Iris pigment epithelial cell (primary cell): ENCODE results near the gene TRAFD1.

Experiments used
- DNase-seq: peaks from one replicate; pipeline ENCODE4 v3.0.0-alpha.2; 2011; ENCODE audit warnings: low read depth

Gene TRAFD1

GRCh38 chr12:112175361-112176155 is 50.2 kb downstream of the TRAFD1 start:
- DNase-seq = no peak

DNA sequence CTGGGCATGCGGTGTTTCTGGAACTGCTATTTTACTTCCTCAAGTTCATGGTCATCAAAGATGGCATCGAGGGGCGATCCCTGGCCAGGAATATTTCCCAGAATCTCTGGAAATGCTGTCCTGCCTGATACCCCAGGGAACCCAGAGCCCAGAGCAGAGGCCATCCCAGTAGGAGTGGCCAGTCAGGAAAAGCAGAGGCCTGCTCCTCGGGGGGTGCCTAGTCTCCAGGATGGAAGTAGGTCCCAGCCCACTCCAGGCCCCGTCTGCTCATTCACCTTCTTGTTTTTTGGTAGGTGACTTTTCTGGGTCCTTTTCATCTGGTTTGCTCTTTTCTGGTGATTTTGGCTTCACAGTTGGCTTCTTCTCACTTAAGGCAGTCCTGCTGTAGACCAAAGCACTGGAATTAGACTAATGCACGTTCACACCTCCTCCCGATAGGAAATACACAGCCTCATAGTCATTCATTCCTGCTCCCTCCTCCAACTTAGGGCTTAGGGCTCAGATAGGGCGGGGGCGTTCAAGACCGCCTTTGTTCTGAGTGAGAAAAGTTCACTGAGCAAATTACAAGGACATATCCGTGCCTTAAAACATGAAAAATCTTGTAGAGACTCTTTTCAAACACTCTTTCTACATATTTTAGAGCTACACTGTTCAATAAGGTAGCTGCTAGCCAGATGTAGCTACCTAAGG is 51.1 kb downstream of the TRAFD1 start:
- no peak for DNase-seq

DNA sequence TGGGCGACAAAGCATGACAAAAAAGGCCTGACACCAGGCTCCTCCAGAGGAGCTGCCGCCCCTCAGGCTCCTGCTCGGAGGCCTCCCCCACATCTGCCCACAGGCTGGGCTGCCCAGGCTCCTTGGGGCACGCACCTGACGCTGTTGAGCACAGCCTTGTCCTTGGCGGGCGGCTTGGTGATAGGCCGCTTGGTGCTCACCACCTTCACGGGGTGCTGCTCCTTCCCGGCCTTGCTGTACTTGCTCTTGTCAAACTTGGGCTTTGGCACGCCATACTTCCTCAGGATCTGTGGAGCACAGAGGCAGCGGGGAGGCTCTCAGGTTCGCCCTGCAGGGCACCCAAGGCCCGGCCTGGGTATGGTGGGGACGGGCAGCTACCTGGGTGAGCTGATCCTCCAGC is 53.4 kb downstream of the TRAFD1 start:
- no peak for DNase-seq

- DNase-seq = no peak
These were observed 54.0 kb downstream of the TRAFD1 start for GRCh38 chr12:112179341-112179740.

- no peak for DNase-seq
These were observed 54.6 kb downstream of the TRAFD1 start for GRCh38 chr12:112179916-112180315.

- DNase-seq = no peak
These were observed 55.1 kb downstream of the TRAFD1 start for GRCh38 chr12:112180422-112180821.

DNA sequence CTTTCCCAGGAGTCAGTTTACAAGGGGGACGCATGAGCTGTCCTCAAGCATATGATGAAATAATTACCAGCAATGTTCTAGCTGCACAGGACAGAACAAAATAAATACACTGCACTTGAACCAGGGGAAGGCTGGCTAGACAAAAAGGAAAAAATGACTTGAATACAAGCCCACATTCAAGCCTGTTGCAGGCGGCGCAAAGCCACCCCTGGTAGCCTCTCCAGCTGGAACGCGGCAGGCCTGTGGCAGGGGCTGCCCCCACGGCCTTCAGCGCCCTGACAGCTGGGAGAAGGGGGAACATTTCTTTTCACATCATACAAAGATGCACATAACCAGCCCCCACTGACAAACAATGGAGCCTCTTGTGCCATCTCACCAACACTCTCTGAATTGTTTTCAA is 57.1 kb downstream of the TRAFD1 start:
- DNase-seq = peak; percentile 40

DNA sequence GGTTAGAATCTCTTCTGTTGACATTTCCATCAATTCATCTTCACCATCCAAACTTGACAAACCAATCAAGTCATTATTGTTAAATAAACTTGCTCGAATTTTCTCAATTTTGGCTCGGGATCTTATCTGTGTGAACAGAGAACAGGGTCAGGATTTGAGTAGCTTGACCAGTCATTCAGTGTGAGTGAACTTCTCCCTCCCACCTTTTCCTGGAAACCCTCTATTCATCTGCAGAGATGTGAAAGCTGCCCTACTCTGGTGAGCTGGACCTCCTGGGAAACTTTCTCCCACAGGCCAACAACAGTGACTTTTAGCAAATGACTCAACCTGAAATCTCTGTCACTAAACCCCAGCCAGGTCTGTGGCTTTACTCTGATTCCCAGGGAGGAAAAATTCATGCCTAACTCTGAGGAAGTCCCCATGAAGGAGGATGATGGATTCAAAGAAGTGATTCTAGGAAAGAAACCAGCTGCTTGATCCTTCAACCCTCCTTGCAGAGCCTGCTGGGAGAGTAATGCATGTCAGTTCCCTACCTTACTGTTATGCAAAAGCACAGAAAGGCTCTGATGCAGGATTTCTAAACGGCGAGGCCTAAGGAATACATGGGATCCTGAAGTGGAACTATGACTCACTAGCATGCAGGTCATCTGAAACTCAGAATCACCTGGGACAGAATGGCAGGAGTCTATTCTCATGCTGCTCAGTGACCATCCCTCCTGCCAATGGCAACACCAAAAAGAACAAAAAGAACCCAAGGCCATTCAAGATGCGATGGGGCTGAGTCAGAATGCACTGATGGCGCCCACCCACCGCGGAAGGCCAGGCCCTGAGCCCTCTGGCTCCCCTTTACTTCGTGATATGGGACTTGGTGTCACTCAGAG is 58.0 kb downstream of the TRAFD1 start:
- DNase-seq = peak; percentile 39

- DNase-seq = no peak
These were observed 58.9 kb downstream of the TRAFD1 start for GRCh38 chr12:112184056-112184887.

GRCh38 chr12:112185093-112185923 is 59.9 kb downstream of the TRAFD1 start:
- no peak for DNase-seq

GRCh38 chr12:112188130-112188830 is 62.9 kb downstream of the TRAFD1 start:
- DNase-seq = no peak

DNA sequence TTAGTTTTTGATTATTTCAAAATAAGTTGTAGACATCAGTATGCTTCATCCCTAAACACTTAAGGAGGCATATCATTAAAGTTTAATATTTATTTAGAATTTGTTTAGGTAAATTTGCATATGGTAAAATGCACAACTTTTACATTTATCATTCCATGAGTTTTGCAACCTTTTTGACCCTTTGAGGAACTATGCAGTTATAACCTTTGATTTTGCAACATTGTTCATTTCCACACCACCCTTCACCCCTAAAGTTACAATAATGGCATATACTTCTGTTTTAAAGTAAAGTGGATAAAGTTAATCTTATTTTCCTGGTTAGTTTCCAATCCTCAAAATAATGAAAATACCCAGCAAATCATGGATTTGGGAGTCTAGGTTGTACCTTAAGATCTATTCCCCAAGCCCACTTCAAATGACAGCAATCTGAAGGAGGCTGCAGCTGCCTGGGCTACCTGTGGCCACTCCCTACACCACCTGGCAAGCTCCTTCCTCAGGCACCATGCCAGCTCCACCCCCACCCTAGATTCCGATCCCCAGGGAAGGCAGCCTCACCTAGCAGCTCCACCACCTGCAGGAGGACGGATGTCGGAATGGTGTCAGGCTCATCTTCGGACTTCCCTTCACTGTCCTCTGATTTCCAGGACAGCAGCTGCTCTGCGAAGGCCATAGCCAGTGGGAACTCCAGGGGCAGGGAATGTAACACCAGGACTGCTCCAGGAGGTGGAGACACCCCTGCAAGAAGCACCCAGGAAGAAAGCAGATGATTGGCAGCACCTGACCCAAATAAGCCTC is 65.1 kb downstream of the TRAFD1 start:
- DNase-seq = no peak

DNA sequence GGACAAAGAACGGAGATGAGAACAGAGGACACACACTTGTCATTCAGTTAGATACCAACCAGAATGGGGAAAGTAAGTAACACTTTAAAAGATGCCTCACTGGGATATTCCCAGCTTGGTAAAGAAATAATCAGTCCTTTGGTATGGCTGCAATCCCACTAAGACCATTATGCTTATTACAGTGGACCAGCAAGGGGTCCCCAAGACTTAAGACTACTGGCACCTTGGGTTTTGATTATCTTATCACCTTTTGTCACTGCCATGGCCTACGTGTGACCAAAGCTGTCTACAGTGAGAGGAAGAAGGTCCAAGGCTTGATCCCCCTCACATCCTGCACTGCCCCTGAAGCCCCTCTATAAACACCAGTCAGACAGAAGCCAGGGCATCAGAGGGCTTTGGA is 65.8 kb downstream of the TRAFD1 start:
- no peak for DNase-seq

DNA sequence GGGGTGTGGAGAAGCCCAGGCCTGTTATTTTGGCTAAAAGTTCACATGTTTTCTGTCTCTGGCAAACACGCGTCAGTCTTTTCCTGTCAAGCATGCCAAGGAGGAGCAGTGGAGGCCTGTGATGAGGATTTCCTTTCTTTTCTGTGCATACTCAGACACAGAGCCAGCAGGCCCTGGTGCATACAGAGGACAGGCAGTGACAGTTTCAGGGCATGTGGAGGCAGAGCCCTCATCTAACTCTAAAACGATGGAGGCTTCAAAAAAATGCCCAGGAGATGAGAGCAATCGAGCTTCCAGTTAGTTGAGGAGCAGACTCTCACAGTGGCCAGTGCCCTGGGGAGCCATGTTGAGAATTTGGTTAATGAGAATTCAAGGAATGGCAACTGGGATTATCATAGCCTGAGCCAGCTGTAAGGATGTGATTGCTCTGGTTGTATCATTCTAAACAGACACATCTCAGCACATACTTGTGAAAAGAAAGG is 66.5 kb downstream of the TRAFD1 start:
- peak; percentile 21 for DNase-seq

DNA sequence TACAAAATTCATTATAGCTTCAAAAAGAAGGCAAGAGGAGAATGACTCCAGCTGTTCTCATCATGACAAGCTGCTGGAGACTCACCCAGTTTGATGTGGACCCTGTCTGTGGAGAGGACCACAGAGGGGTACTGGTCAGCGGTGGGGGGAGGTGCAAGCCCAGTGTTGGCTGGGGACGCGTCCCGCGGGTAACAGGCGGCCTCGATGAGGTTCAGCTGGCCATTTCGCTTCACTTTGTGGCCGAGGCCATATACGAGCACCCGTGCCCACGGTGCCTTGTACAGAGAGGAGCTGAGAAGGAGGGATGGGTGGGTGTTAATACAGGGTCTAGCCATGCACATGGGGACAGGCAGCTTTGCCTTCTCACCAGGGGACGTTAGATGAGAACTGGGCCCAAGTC is 67.1 kb downstream of the TRAFD1 start:
- DNase-seq = no peak

DNA sequence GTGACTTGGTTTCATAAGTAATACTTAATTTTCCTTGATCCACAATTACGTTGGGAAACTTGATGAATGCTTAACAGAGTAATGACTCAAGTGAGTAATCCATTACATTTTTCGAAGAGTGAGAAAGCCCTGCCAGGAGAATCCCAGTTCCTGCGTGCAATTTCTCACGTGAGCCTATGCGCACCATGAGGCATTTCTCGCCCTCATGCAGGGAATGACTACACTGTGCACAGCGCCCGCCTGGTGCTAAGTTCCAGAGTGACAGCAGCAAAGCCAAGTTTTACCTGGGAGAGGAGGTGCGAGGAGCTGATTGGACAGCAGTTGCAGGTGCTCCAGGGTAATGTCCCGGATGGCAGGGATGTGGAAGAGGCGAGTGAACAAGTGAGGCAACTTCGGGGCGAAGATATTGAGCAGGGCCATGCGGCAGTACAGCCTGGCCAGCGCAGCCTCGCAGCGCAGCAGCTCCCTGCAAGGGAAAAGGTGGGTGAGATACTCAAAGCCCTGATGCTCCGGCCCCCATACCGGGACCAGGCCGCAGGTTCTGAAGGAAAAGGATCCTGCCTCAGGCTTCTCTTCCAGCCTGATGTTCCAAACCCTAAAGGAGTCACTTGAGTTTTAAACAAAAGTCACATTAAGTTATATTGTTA is 69.4 kb downstream of the TRAFD1 start:
- DNase-seq = no peak

DNA sequence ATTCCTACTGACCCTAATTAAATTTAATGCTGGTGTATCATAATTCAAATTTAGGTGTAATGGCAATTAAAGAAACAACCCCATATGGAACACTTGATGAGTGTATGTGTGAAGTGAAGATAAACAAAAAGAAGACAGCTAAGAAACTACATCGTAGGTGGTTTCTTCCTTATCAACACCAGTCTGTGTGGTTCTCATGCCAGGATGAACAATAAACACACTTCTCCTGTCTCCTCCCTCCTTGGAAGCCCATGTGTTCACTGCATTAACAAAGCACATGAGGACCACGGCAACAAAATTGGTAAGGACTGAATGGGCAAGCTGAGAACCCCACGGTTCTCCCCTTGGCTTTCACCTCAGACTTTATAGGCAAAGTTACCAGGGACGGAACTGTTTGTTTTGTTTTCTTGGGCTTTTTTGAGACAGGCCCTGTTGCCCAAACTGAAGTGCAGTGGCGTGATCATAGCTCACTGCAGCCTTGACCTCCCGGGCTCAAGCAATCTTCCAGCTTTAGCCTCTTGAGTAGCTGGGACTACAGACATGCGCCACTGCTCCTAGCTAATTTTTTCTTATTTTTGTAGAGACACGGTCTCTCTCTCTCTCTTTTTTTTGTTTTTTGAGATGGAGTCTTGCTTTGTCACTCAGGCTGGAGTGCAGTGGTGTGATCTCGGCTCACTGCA is 71.0 kb downstream of the TRAFD1 start:
- no peak for DNase-seq

DNA sequence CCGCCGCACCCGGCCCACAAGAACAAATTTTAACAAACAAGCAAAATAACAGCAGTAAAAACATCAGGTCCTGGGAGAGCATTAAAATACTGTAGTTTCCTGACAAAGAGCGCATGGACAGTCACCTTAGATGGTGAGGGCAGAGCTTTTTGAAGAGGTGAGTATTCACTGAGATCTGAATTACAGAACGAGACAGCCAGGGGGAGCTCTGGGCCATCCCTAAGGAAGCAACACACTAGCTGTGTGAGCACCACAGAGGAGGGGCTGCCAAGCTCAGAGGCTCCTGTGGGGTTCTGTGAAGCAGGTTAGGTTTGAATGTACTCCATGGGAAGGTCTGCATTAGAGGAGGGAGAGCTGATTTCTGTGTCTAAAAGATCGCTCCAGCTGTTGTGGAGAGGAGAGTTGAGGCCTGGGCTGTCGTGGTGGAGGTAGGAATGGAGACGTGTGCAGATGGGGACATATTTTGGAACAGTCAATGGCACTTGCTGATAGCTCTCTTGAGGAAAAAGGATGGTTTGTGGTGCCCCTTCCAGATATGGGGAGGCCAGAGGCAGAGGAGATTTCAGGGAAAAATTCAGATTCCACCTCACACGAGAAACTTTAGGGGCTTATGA is 72.9 kb downstream of the TRAFD1 start:
- peak; percentile 69 for DNase-seq
